ENCODE results near the gene SLC39A3. TPM values are rescaled to one million over a fixed set of nuclear protein-coding genes. Genes with fewer than 3 reads are reported as not detected.

Gene SLC39A3, protein sequence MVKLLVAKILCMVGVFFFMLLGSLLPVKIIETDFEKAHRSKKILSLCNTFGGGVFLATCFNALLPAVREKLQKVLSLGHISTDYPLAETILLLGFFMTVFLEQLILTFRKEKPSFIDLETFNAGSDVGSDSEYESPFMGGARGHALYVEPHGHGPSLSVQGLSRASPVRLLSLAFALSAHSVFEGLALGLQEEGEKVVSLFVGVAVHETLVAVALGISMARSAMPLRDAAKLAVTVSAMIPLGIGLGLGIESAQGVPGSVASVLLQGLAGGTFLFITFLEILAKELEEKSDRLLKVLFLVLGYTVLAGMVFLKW
- 10 to 100 TPM in 11 of 12 donors, not detected in 1; 12.4 to 25.5 (median 14.6) TPM for polyA plus RNA-seq (ENCODE audit: insufficient read length in 12 of 12)
- long read RNA-seq, donor 1, transcript SLC39A3-201 (3 exons, 1,502 nt), result major isoform, 13 of 17 reads
- long read RNA-seq, donor 1, partial matches to known transcripts, result 0 of 17 reads
- long read RNA-seq, donor 1, other reads (novel, unspliced or antisense), result 0 of 17 reads
- long read RNA-seq, donor 2, transcript SLC39A3-201 (3 exons, 1,502 nt), result major isoform, 7 of 7 reads
- long read RNA-seq, donor 2, partial matches to known transcripts, result 0 of 7 reads
- long read RNA-seq, donor 2, other reads (novel, unspliced or antisense), result 0 of 7 reads
- long read RNA-seq, donor 3, partial matches to known transcripts, result 0 of 2 reads
- long read RNA-seq, donor 3, other reads (novel, unspliced or antisense), result 0 of 2 reads
- long read RNA-seq, donor 4, partial matches to known transcripts, result 0 of 4 reads
- long read RNA-seq, donor 4, other reads (novel, unspliced or antisense), result 0 of 4 reads
- long read RNA-seq, donor 5, transcript SLC39A3-201 (3 exons, 1,502 nt), result major isoform, 5 of 5 reads
- long read RNA-seq, donor 5, partial matches to known transcripts, result 0 of 5 reads
- long read RNA-seq, donor 5, other reads (novel, unspliced or antisense), result 0 of 5 reads
- long read RNA-seq, donor 6, transcript SLC39A3-201 (3 exons, 1,502 nt), result major isoform, 5 of 5 reads
- long read RNA-seq, donor 6, partial matches to known transcripts, result 0 of 5 reads
- long read RNA-seq, donor 6, other reads (novel, unspliced or antisense), result 0 of 5 reads
- long read RNA-seq, donor 7, transcript SLC39A3-201 (3 exons, 1,502 nt), result major isoform, 5 of 7 reads
- long read RNA-seq, donor 7, partial matches to known transcripts, result 0 of 7 reads
- long read RNA-seq, donor 7, other reads (novel, unspliced or antisense), result 0 of 7 reads
- long read RNA-seq, donor 8, partial matches to known transcripts, result 0 of 3 reads
- long read RNA-seq, donor 8, other reads (novel, unspliced or antisense), result 0 of 3 reads
- long read RNA-seq, donor 9, transcript SLC39A3-201 (3 exons, 1,502 nt), result major isoform, 6 of 7 reads
- long read RNA-seq, donor 9, partial matches to known transcripts, result 0 of 7 reads
- long read RNA-seq, donor 9, other reads (novel, unspliced or antisense), result 0 of 7 reads
- long read RNA-seq, donor 10, transcript SLC39A3-201 (3 exons, 1,502 nt), result major isoform, 5 of 5 reads
- long read RNA-seq, donor 10, partial matches to known transcripts, result 0 of 5 reads
- long read RNA-seq, donor 10, other reads (novel, unspliced or antisense), result 0 of 5 reads
- long read RNA-seq, donor 11, partial matches to known transcripts, result 0 of 5 reads
- long read RNA-seq, donor 11, other reads (novel, unspliced or antisense), result 0 of 5 reads

DNA sequence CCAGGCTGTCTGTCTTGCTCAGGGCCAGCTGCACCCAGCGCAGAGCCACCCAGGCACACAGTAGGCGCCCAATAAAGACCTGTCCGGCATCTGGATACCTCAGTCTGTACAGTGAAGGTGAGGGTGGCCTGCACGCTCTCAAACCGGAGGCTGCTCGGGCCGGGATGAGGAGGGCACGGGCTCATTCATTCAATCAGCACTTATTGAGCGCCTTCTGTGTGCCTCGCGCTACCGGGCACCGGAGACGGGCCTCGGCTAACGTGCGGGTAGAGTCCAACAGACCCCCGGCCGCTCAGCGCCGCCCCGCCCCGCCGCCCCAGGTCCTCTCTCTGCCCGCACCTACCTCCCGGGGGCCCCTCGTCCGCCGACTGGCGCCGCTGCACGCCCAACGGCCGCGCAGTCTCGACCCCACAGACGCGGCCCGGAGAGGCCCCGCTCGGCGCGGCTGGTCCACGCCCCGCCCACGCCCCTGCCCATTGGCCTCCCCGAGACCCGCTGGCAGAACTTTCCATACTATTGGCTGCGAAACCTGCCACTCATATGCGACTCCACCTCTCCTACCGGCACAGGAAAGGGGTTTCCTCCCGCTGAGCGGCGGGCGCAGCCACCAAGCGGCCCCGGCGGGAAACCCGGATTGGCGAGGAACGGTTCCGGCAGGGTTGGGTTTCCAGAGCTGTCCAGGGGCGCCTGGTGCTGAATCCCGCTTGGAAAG lies at the start of gene SLC39A3:
Gene SLC39A3 (minus strand): TSS at position 416 of the 712 bp plus-strand sequence. CDS start 2,760 bp downstream, outside the sequence.
- DNase-seq, result peak; percentile 97

GRCh38 chr19:2788237-2788636 lies 48.4 kb upstream of the SLC39A3 start:
- no peak for DNase-seq

DNA sequence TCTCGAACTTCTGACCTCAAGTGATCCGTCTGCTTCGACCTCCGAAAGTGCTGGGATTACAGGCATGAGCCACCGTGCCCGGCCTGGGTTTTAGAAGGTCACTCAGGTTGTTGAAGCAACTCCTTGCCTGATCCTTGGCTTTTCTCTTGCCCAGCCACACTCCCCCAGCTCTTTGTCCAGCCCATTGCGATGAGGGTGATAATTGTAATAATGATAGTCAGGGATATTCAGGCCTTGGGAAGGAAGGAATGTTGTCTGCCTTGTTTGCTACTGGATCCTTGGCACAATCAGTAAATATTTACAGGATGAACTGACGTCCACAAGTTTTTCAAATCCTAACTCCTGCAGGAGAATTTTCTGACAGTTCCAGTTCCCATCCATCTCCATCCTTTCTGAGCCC lies 47.3 kb upstream of the SLC39A3 start:
- no peak for DNase-seq

DNA sequence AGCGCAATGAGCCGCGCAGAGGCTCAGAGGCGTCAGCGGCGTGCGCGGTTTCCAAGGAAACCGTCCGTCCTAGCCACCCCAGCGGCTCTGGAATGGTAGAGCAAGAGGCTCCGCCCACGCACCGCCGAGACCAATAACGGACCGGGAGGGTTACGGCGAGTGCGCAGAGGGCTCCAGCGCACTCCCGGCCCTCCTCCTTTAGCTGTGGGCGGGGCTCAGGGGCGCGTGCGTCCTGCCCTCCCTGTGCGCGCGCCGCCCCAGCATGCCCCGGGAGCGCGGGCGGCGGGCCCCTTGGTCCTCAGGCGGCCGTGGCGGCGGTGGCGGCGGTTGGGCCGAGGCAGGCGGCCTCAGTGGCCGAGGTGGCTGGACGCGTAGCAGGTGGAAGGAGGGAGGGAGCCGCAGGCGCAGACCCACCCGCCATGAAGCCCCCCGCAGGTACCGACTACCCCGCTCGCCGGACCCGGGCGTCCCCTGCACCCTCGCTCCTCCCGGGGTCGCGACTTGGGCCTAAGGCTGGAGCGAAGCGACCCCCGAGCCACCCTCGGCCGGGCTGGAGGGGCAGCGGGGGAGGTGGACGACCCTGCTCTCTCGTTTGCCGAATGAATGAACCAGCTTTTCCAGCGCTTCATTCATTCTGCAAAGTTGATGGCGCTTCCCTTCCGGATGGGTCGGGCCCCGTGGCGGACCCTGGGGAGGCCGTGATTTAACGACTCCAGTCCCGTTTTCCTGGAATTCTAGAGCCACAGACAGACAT lies 45.6 kb upstream of the SLC39A3 start, which contains the start of gene THOP1:
Gene THOP1 (plus strand): TSS at position 260 of the 754 bp plus-strand sequence. CDS start 160 bp downstream, at position 420.
- peak; percentile 99 for DNase-seq

DNA sequence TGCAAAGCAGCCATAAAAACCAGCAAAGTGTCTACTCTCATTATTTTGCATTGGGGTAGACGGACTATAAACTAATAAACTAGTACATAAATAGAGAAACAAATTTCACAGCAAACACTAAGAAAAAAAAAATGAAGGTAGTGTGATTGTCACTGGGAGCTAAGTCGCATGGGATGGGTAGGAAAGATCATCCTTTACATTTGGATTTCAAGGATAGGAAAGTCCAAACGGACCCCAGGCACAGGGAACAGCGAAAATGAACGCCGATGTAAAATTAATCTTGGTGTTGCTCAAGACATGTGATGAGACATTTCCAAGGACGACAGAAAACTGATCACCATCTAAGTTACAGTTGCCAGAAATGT lies 43.9 kb upstream of the SLC39A3 start:
- no peak for DNase-seq

- peak; percentile 97 for DNase-seq
These were observed 43.3 kb upstream of the SLC39A3 start, which contains the start of gene SGTA for GRCh38 chr19:2782936-2783780. TSS of gene SGTA (minus strand) at chr19:2783273. CDS start at chr19:2769068, 14,205 bp downstream.

GRCh38 chr19:2782329-2782935 lies 42.6 kb upstream of the SLC39A3 start:
- DNase-seq, result no peak

- no peak for DNase-seq
These were observed 40.5 kb upstream of the SLC39A3 start for GRCh38 chr19:2780284-2780683.

DNA sequence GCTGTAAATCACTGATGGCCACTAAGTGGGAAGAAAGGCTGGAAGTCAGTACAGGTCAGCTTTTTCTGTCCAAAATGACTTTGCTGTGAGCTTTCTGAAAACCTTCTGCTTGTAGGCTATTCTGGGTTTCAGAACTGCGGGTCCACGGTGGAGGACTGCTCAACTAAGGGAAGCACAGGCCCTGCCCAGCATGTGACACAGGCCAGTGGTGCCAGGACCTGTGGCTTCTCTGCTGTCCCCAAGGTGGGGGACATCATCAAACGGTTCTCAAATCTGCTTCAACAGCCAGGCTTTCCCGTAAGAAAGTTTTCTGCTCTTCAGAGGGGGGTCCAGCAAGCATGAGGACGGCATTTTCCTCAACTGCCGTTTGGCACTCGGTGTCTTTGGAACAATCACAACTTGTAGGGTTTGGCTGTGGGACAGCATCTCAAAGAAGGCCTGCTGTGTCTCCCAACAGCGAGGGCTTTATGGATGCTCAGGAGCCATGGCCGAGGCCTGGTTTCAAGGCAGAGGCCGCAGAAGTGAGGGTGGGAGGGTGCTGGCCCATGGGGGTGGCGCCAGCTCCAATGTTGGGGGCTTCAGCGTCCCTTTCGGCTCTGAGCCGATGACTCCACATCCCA lies 39.4 kb upstream of the SLC39A3 start:
- DNase-seq, result no peak

DNA sequence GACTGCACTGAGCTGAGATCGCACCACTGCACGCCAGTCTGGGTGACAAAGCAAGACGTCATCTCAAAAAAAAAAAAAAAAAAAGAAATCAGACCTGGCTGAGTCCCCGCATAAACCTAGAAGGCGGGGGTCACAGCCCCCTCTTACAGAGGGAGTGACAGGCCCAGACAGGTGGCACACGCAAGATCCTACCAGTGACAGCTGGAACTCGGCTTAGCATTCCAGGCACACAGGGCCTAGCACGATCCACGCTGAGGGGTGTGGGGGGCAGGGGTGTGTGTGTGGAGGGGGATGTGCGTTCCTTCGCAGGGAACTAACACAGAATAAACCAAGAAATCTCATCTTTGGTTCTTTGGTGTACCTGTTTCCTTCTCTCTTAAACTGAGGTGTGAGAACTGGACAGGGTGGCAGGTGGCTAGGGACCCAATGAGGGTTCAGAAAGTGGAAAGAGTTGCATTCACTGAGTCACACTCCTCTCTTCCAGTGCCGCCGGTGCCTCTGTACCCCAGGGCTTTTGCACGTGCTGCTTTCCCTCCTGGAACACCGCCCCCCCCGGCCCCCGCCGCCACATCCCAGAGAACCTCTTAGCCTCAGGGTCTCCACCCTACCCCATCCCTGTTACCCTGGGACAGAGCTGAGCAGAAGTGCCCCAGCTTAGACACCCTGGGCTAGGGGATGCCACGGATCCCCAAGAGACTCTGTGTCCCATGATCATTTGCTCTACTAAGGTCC lies 38.3 kb upstream of the SLC39A3 start:
- DNase-seq, result no peak

- DNase-seq, result no peak
These were observed 36.0 kb upstream of the SLC39A3 start for GRCh38 chr19:2775556-2776430.

GRCh38 chr19:2774953-2775555 lies 35.2 kb upstream of the SLC39A3 start:
- no peak for DNase-seq

DNA sequence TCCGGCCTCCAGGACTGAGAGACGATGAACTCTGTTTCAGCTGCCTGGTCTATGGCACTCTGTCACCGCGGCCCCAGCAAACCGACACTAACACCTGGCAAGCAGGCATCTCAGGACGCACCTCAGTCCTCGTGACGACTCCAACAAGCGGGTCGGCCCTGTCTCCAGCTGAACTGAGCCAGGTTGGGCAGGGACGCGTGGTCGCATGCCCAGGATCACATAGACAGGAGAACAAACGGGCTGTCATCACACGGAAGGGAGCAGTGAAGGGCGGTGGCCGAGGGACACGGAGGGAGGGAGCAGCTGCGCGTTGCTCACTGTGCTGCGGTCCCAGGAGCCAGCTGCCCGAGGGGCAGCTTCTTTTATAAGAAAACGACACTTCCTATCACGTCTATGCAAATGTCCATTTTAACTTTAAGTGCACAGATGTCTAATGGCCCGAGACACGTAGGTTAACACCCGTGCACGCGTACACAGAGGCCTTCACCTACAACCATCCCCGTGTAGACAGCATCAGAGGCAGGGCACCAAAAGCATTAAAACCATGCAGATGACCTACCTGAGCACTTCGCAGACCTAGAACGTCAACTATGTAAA lies 34.4 kb upstream of the SLC39A3 start:
- DNase-seq, result no peak

- peak; percentile 25 for DNase-seq
These were observed 32.2 kb upstream of the SLC39A3 start for GRCh38 chr19:2771786-2772674.
